HG03135 (cell line): ENCODE data around the gene C19orf85.

Source experiments
- ATAC-seq: cut with Tn5 transposase; IDR thresholded peaks from one replicate; pipeline ENCODE4 v1.9.1; 2021; ENCODE audit warnings: mild to moderate bottlenecking, moderate library complexity; ENCODE audit not compliant: unreplicated experiment

Gene C19orf85

DNA sequence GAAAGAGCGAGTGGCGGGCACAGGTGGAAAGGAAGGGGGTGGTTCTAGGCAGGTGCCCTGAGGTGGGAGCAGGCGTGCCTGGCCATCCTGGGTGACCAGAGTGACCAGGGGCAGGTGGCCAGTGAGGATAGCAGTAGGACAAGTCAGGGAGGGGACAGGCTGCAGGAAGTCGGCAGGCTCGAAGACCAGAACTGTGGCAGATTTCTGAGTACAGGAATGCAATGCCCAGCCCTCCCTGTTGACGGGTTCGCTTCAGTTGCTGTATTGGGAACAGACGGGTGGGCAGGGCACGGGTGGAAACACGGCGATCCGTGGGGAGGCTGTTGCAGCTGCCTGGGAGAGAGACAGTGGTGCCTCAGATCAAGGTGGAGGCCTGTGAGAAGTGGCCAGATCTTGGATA lies 13.8 kb upstream of the C19orf85 start:
- no peak for ATAC-seq

DNA sequence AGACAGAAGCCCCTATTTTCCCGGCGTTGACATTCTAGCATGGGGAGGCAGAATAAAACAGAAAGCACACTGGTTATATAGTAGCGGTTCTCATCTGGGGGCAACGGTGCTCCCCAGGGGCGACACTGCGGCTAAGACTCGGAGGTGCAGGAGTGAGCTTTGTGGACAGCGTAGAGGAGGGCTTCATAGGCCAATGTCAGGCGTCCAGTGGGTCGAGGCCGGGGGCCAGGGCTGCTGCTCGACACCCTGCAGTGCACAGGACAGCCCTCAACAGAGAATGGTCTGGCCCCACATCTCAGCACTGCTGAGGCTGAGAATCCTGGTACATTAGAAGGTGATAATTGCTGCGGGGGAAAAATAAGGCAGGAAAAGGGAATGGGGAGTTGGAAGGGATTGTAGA lies 13.4 kb upstream of the C19orf85 start:
- no peak for ATAC-seq

DNA sequence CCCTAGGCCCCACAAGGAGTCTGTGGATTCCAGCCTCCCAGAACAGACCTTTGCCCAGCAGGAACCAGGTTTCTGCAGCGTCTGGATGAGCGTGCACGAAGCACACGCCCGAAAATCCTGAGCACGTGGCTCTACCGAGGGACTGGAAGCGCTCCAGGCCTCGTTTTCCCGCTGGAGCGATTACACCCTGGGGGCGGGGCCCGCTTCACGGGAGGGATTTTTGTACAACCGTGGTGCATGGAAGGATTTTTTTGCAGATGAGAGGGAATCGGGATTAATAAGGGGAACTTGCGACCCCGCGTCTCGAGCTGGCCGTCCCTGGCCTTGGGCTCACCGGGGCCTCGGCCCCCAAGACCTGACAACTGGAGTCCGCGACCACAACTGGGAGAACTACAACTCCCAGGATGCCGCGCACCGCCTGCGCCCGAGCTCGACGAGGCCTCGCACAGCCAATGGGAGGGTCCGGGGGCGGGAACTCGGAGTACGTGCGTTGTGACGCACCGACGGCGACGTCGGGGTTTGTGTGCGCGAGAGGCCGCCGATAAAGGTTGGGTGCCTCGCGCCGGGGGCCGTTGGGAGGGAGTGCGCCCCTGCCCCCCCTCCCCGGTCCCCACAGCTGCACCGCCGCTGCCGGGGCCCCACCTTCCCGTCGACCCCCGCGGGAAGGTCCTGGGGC lies 11.7 kb upstream of the C19orf85 start, which contains the start of gene ZNF628:
ZNF628 (plus strand) TSS at position 518 of the 676 bp plus-strand sequence. CDS start 3,294 bp downstream, outside the sequence.
- peak; percentile 89 for ATAC-seq

DNA sequence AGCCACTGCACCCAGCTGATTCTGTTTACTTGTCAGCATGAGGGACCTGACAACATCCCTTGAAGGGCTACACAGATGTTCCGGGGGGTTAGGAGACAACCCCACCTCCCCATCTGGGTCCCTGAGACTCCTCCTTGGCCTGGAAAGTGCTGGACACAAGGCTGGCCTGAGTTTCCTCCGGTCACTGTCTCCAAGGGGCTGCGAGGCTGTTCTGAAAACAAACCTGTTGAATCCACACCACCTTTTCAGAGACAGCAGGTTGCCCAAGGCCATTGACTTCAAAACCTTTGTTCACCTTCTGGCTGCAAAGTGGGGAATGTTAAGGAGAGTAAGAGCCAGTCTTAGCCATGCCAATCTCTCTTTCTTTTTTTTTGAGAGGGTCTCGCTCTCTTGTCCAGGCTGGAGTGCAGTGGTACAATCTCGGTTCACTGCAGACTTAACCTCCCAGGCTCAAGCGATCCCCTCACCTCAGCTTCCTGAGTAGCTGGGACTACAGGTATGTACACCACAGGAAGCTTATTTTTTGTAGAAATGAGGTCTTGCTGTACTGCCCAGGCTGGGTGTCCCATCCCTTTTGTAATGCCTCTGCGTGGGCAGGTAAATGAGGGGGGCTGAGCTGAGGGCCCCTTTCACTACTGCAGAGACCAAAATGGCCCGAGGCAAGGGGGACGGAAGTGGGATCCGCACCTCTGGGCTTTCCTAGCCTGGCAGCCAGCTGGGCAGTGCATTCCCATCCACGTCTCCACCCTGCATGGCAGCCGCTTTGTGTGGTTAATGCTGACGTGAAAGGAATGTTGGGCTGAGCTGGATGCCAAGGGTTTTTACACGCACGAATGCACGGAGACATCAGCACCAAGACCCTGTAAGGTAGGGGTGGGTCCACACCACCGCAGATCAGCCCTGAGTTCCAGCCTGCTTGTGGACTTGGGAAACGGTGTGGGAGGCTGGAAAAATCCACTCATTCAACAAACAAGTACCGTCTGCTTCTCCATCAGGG lies 10.0 kb upstream of the C19orf85 start:
- ATAC-seq = no peak

DNA sequence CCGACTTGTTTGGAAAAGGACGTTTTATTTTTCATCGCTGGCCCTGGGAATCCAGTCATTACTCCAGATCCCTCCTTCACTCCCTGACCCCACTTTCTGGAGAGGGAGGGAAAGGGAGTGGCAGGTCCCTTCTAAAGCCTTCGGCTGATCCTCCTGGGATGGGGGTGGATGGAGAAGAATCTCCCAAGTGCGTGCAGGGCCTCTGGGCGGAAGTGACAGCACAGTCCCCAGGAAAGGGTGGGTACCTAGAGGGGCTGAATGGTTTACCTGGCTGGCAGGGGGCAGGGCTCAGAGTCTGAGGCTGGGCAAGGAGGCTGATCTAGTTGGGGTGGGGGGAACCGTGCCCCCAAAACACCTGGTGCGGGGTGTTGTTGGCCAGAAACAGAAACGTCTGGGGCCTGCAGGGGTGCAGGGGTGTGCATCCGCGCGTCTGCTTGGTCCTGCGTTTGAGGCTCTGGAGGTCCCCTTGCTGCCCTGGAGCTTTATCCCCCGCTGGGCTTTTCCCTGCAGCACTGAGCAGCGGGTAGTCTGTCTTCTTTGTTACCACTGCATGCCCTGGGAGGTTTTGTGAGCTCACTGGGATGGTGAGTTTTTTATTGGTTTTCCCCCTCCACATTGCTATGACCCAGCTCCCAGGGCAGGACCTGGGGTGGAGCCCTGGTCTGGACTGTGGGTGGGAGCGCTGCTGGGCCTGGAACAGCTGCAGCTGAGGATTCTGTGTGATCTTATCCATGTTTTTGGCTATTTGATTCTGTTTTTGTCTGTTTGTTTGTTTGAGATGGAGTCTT lies 8.9 kb upstream of the C19orf85 start:
- no peak for ATAC-seq

DNA sequence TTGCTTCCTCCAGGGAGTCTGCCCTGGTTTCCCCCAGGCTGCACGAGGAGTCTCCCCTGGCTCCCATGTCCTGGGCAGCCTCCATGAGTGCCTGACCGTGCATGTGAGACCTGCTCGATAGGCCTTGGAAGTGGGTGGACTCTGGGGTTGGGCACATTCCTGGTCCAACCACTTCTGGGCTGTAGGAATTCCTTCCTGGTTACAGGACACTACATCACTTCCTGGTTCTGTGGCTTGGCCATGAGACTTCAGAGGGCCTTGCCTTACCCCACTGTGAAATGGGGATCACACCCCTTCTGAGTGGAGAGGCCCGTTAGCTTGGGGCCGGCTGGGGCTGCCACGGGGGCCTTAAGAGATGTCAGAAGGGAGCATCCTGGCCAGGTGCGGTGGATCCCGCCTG lies 7.9 kb upstream of the C19orf85 start:
- ATAC-seq = no peak

DNA sequence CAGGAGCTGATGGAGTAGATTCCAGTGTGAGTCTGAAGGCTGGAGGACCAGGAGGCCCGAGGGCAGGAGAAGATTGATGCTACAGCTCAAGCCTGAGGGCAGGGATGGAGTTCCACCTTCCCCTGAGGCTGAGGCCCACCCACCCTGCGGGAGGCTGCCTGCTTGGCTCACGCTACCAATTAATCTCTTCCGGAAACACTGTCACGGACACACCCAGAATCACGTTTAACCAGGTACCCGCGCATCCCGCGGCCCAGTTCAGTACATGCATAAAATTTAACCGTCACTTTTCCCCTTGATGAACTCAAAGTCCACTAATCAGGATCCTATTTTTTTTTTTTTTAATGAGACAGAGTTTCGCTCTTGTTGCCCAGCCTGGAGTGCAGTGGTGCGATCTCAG lies 6.7 kb upstream of the C19orf85 start:
- no peak for ATAC-seq

DNA sequence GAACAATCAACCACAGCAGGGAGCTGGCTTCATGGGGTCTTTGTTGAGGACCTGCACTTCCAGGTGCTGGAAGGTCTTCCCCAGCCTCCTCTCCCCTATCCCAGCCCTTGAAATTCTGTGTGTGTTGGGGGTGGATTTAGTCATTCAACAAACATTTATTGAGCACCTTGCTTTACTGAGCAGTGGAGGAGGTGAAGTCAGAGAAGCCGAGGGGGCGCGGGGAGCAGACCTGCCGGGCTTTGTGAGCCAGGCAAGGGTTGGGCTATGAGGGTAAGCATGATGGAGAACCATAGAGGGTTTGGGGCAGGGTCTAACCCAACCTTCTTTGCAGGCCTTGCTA lies 3.5 kb upstream of the C19orf85 start:
- ATAC-seq = no peak

DNA sequence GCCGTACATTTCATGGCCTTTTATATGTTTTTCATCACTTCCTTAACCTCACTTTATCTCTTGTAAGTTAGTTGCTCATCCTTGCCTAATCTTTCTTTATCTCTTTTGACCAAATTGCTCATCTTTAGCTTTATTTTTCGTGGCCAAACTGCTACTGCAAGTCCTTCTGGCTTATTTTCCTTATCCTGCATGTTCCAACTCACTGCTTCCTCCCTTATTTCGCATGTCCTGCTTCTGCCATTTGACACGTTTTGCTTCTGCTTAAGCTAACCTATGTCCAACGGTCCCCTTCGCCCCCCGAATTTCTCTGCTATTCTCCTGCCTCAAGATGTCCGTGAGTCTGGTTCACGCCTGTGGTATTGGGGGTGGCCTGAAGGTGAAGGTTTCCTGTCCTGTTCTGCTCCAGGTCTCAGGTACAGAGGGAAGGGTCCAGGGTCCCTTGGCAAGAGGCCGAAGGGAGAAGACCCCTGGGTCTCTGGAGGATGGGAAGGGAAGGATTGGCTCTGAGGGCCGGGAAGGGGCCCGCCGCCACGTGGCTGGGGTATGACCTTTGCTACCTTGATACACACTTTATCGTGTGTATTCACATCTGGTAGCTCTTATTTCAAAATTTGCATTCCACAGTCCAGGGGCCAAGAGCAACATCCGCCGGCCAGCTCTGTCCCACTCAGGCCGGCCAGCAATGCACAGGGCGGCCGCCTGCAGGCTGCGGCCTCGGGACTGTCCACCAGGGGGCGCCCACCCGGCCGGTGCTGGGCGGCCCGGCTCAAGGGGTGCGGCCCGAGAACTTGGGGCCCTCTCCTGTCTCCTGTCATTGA lies 2.9 kb upstream of the C19orf85 start:
- no peak for ATAC-seq

DNA sequence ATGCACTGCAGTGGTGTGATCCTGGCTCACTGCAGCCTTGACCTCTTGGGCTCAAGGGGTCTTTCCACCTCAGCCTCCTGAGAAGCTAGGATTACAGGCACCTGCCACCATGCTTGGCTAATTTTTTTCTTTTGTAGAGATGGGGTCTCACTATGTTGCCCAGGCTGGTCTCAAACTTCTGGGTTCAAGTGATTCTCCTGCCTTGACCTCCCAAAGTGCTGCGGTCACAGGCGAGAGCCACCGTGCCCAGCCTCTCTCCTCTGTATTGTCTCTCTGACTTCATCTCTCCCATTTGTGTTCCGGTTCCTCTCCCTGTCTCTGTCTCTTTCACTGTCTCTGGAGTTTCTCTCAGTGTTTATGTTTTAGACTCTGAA lies 1.7 kb upstream of the C19orf85 start:
- no peak for ATAC-seq

DNA sequence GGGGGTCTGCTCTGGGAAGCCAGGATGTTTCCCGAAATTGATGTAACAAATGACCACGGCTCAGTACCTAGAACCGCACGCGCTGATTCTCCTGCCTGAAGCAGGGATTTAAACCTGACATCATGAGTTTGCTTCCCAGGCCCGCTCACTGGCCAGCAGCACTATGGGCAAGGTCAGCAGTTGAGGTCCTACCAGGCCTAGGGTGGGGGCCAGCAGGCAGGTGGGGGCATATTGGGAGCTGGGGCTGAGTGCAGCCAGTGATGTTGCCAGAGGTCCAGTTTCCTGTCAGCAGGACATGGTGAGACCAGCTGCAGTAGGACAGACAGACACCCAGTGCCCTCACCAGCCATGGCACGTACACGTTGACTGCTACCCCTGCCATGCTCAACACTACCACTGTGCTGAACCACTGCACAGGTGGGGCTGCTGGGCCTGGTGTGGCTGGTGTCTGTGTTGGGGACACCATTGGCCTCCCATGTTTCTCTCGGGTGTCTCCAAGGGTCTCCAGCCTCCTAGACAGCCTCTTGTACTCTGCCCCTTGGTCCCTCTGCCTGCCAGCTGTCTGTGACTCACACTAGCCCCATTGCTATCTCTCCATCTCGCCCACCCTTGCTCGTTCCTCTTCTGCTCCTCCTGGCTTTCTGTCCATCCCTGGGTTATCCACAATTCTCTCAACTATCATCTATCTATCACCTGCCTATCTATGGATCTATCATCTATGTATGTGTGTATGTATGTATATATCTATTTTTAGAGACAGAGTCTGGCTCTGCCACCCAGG lies 1.1 kb upstream of the C19orf85 start:
- ATAC-seq = no peak

DNA sequence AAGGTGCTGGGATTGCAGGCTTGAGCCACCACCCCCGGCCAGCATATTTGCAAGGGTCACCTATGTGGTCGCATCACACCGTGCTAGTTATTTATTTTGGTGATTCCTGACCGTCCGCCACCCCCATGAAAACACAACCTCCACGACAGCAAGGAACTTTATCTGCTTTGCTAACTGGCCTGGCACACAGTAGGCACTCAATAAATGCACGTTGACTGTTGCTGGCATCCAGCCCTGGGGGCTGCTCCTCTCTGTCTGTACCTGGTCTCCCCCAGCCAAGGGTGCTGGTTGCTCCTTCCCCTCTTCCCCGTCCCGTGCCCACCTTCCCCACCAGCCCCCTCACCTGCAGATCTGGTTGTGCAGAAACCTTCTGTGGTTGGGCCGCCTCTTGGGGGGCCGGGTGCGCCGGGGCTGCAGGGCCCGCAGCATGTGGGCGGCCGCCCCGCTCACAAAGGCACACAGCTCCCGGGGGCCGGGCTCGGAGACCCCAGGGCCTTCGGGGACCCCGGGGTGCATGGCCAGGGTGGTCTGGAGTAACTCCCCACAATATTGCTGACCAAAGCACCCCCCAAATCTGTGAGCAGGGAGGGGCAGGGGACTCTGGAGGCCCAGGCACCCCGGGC lies 401 bp downstream of the C19orf85 start:
- ATAC-seq = no peak

DNA sequence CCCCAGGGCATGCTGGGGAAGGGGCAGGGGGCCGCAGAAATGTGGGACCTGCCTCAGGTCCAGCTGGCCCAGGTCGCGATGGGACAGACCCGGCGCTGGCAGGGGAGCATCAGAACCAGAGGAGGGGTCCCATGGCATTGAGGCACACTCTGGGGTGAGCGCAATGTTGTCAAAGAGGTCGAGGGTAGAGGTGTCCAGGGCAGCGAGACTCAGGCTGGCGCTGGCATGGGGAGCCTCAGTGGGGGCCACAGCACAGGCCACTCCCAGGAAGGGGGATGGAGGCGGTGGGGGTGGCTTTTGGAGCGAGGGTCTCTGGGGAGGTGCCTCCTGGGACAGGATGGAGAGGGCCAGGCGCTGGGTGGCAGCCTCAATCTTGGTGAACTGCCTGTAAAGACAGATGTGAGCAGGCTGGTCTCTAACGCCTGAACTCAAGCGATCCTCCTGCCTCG lies 944 bp downstream of the C19orf85 start:
- ATAC-seq = no peak

DNA sequence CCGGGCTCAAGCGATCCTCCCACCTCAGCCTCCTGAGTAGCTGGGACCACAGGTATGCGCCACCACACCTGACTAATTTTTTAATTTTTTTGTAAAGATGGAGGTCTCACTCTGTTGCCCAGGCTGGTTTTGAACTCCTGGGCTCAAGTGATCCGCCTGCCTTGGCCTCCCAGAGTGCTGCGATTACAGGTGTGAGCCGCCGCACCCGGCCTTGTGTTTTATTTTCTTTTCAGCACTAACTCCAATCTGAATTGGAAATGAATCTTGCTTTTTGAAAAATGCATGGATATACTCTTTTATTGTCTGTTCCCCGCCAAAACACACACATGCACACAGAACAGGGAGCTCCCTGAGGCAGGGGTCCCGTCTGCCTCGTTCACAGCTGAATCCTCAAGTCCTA lies 1.8 kb downstream of the C19orf85 start:
- no peak for ATAC-seq

DNA sequence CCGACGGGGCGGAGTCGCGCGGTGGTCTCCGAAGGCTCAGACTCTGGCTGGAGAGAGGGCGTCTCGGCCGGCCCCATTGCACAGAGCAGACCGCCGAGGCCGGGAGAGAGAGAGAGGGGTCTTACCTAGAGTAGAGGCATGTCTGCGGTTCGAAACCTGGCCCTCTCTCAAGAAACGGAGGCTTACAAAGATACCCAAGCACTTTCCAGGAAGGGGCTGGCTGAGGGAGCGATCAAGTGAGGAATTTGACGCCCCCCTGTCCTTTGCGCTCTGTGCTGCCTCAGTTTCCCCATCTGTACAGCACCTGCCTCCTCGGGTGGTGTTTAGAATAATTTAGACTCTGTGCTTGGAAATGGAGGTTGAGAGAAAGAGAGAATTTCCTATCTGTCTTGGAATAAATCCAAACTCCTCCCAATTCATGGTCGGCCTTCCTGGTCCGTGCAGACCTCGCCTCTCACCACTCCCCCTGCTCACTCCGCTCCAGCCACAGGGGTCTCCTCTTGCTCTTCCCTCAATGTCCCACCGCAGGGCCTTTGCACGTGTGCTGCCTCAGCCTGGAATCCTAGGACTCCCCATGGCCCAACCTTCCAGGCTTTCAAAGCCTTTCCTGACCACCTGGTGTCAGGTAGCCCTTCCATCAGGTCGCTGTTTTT lies 2.5 kb downstream of the C19orf85 start:
- ATAC-seq = no peak

DNA sequence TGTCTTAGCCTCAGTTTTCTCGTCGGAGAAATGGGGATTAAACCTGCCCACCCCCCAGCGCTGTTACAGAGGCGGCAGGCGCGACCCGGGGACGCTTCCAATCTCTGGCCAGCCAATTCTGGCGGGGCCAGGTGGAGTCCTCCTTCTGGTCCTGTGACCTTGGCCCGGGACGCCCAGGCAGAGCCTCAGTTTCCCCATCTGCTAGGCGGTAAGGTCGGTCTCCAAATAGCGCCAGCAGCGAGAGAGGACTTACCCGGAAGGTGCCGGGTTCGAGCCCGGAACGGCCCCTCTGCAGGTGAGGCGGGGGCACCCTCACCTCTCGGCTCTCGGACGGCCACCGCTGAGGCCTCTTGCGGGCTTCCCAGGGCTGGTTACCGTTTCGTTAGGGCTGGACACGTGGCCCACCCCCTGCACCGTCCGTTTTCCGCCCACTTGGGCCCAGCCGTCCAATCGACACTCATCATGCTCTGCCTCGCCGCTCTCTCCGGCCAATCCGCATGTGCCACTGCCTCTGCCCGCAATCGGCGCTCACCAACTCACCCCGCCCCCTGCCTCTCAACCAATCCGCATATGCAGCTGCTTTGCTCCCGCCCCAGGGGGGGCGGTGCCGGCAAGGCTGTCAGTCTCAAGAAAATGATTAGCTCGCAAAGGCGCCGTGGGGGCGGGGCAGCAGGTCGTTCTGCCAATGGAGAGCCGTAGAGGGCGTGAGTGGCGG lies 3.1 kb downstream of the C19orf85 start, which contains the start of gene ISOC2:
ISOC2 (minus strand) TSS at position 384 of the 715 bp plus-strand sequence. CDS start 5,156 bp downstream, outside the sequence.
- ATAC-seq = peak; percentile 88

DNA sequence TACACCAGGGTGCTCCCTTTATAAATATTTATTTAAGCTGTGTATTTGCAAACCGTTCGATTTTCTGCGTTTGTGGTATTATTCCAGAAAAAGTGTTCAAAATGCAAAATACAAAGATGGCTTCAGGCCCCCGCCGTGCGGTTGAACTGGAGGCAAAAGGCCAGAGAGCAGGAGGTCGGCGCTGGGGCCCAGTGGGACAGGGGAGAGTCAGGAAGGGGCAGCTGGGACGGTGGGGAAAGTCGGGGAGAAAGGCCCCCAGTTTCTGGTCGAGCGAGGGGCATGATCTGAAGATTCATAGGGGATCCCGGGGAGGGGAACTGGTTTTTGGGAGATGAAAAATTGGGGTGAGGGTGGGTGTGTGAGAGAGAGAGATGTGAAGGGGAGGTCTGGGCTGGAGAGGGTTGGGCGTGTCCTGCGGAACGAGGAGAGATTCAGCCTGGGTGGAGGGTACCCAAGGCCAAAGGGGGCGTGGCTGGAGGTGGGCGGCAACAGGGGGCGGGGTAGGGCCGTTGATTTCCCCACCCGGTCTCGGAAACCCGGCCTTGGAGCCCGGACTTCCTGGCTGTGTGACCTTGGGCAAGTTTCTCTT lies 3.8 kb downstream of the C19orf85 start:
- no peak for ATAC-seq
